ENCODE results near the gene DIP2C. TPM values are rescaled to one million over a fixed set of nuclear protein-coding genes. Genes with fewer than 3 reads are reported as not detected.

DIP2C gene
- polyA plus RNA-seq, 4 donors, result 3.1 to 13.3 (median 4.7) TPM

GRCh38 chr10:565146-565545 lies 124.3 kb downstream of the DIP2C start:
- no peak for DNase-seq
- 84 to 91% (median 91%) methylated on average over 5 of the region's 5 CpGs for WGBS, 3 donors
- Histone ChIP-seq H3K27ac (ENCODE audit: low read depth in 1 of 3, low read length in 2 of 3) (no peak overlapping the region), H3K4me3 (ENCODE audit: low read depth in 1 of 3, low read length in 3 of 3) (no peak overlapping the region), H3K27me3 (ENCODE audit: control insufficient read depth in 3 of 3, insufficient read depth in 3 of 3, low read length in 3 of 3) (no peaks in the 10 kb centered on the region), H3K4me1 (ENCODE audit: control insufficient read depth in 3 of 3, insufficient read depth in 2 of 3, low read depth in 1 of 3, low read length in 2 of 3) (peaks cover 0 to 15% (median 0%) of the 10 kb centered on the region in 3 donors), H3K36me3 (ENCODE audit: control insufficient read depth in 3 of 3, insufficient read depth in 2 of 3, low read depth in 1 of 3, low read length in 3 of 3) (peaks cover 0 to 7% (median 0%) of the 10 kb centered on the region in 3 donors), H3K9me3 (ENCODE audit: control insufficient read depth in 2 of 2, insufficient read depth in 1 of 2, low read depth in 1 of 2, low read length in 1 of 2) (peaks cover 0 to 20% of the 10 kb centered on the region in 2 donors)
- FAIRE-seq, result no peak

GRCh38 chr10:563827-564226 lies 125.6 kb downstream of the DIP2C start:
- FAIRE-seq, result no peak
- Histone ChIP-seq H3K27me3 (ENCODE audit: control insufficient read depth in 3 of 3, insufficient read depth in 3 of 3, low read length in 3 of 3) (no peaks in the 10 kb centered on the region), H3K4me3 (ENCODE audit: low read depth in 1 of 3, low read length in 3 of 3) (no peak overlapping the region), H3K36me3 (ENCODE audit: control insufficient read depth in 3 of 3, insufficient read depth in 2 of 3, low read depth in 1 of 3, low read length in 3 of 3) (peaks cover 0 to 3% (median 0%) of the 10 kb centered on the region in 3 donors), H3K27ac (ENCODE audit: low read depth in 1 of 3, low read length in 2 of 3) (no peak overlapping the region), H3K4me1 (ENCODE audit: control insufficient read depth in 3 of 3, insufficient read depth in 2 of 3, low read depth in 1 of 3, low read length in 2 of 3) (peaks cover 0 to 23% (median 0%) of the 10 kb centered on the region in 3 donors), H3K9me3 (ENCODE audit: control insufficient read depth in 2 of 2, insufficient read depth in 1 of 2, low read depth in 1 of 2, low read length in 1 of 2) (peaks cover 0 to 13% of the 10 kb centered on the region in 2 donors)
- 85 to 94% (median 93%) methylated on average over 5 of the region's 5 CpGs for WGBS, 3 donors
- no peak for DNase-seq

- WGBS, 3 donors, result 84 to 91% (median 88%) methylated on average over 4 of the region's 4 CpGs
Measured at GRCh38 chr10:562142-562541, 127.3 kb downstream of the DIP2C start.

GRCh38 chr10:561721-562120 lies 127.7 kb downstream of the DIP2C start:
- no peak overlapping the region for H3K27ac ChIP-seq (ENCODE audit: low read depth in 1 of 3, low read length in 2 of 3)
- peaks cover 0 to 6% (median 0%) of the 10 kb centered on the region in 3 donors for H3K36me3 ChIP-seq (ENCODE audit: control insufficient read depth in 3 of 3, insufficient read depth in 2 of 3, low read depth in 1 of 3, low read length in 3 of 3)
- DNase-seq (no peak), FAIRE-seq (no peak)
- H3K4me1 ChIP-seq (ENCODE audit: control insufficient read depth in 3 of 3, insufficient read depth in 2 of 3, low read depth in 1 of 3, low read length in 2 of 3), result peaks cover 0 to 20% (median 0%) of the 10 kb centered on the region in 3 donors
- H3K9me3 ChIP-seq (ENCODE audit: control insufficient read depth in 2 of 2, insufficient read depth in 1 of 2, low read depth in 1 of 2, low read length in 1 of 2), result peaks cover 0 to 13% of the 10 kb centered on the region in 2 donors
- H3K4me3 ChIP-seq (ENCODE audit: low read depth in 1 of 3, low read length in 3 of 3), result no peak overlapping the region
- H3K27me3 ChIP-seq (ENCODE audit: control insufficient read depth in 3 of 3, insufficient read depth in 3 of 3, low read length in 3 of 3), result no peaks in the 10 kb centered on the region
- 83 to 87% (median 85%) methylated on average over 12 of the region's 12 CpGs for WGBS, 3 donors

More at GRCh38 chr10:562142-562541, 127.3 kb downstream of the DIP2C start:
- Histone ChIP-seq H3K36me3 (ENCODE audit: control insufficient read depth in 3 of 3, insufficient read depth in 2 of 3, low read depth in 1 of 3, low read length in 3 of 3) (peaks cover 0 to 4% (median 0%) of the 10 kb centered on the region in 3 donors), H3K27me3 (ENCODE audit: control insufficient read depth in 3 of 3, insufficient read depth in 3 of 3, low read length in 3 of 3) (no peaks in the 10 kb centered on the region), H3K4me3 (ENCODE audit: low read depth in 1 of 3, low read length in 3 of 3) (no peak overlapping the region), H3K27ac (ENCODE audit: low read depth in 1 of 3, low read length in 2 of 3) (no peak overlapping the region), H3K4me1 (ENCODE audit: control insufficient read depth in 3 of 3, insufficient read depth in 2 of 3, low read depth in 1 of 3, low read length in 2 of 3) (peaks cover 0 to 23% (median 0%) of the 10 kb centered on the region in 3 donors), H3K9me3 (ENCODE audit: control insufficient read depth in 2 of 2, insufficient read depth in 1 of 2, low read depth in 1 of 2, low read length in 1 of 2) (peaks cover 0 to 13% of the 10 kb centered on the region in 2 donors)
- no peak for DNase-seq
- no peak for FAIRE-seq

GRCh38 chr10:560314-560992 lies 129.0 kb downstream of the DIP2C start:
- no peaks in the 10 kb centered on the region for H3K27me3 ChIP-seq (ENCODE audit: control insufficient read depth in 3 of 3, insufficient read depth in 3 of 3, low read length in 3 of 3)
- peaks cover 0 to 13% of the 10 kb centered on the region in 2 donors for H3K9me3 ChIP-seq (ENCODE audit: control insufficient read depth in 2 of 2, insufficient read depth in 1 of 2, low read depth in 1 of 2, low read length in 1 of 2)
- peaks cover 0 to 7% (median 0%) of the 10 kb centered on the region in 3 donors for H3K36me3 ChIP-seq (ENCODE audit: control insufficient read depth in 3 of 3, insufficient read depth in 2 of 3, low read depth in 1 of 3, low read length in 3 of 3)
- H3K4me1 ChIP-seq (ENCODE audit: control insufficient read depth in 3 of 3, insufficient read depth in 2 of 3, low read depth in 1 of 3, low read length in 2 of 3), result peaks cover 0 to 8% (median 0%) of the 10 kb centered on the region in 3 donors
- FAIRE-seq (no peak), DNase-seq (peak; percentile 19 to 52)
- no peak overlapping the region for H3K27ac ChIP-seq (ENCODE audit: low read depth in 1 of 3, low read length in 2 of 3)
- WGBS, 3 donors, result 40 to 78% (median 49%) methylated on average over 11 of the region's 11 CpGs
- H3K4me3 ChIP-seq (ENCODE audit: low read depth in 1 of 3, low read length in 3 of 3), result no peak overlapping the region

GRCh38 chr10:559767-560047 lies 129.8 kb downstream of the DIP2C start:
- FAIRE-seq (no peak), DNase-seq (no peak)
- Histone ChIP-seq H3K27me3 (ENCODE audit: control insufficient read depth in 3 of 3, insufficient read depth in 3 of 3, low read length in 3 of 3) (no peaks in the 10 kb centered on the region), H3K27ac (ENCODE audit: low read depth in 1 of 3, low read length in 2 of 3) (no peak overlapping the region), H3K9me3 (ENCODE audit: control insufficient read depth in 2 of 2, insufficient read depth in 1 of 2, low read depth in 1 of 2, low read length in 1 of 2) (peaks cover 0 to 10% of the 10 kb centered on the region in 2 donors), H3K36me3 (ENCODE audit: control insufficient read depth in 3 of 3, insufficient read depth in 2 of 3, low read depth in 1 of 3, low read length in 3 of 3) (peaks cover 0 to 7% (median 0%) of the 10 kb centered on the region in 3 donors), H3K4me1 (ENCODE audit: control insufficient read depth in 3 of 3, insufficient read depth in 2 of 3, low read depth in 1 of 3, low read length in 2 of 3) (peaks cover 0 to 8% (median 0%) of the 10 kb centered on the region in 3 donors), H3K4me3 (ENCODE audit: low read depth in 1 of 3, low read length in 3 of 3) (no peak overlapping the region)
- WGBS, 3 donors, result 45 to 62% (median 55%) methylated on average over 7 to 8 of the region's 8 CpGs

GRCh38 chr10:558891-559766 lies 130.3 kb downstream of the DIP2C start:
- H3K4me1 ChIP-seq (ENCODE audit: control insufficient read depth in 3 of 3, insufficient read depth in 2 of 3, low read depth in 1 of 3, low read length in 2 of 3), result peaks cover 0 to 8% (median 0%) of the 10 kb centered on the region in 3 donors
- no peak overlapping the region for H3K4me3 ChIP-seq (ENCODE audit: low read depth in 1 of 3, low read length in 3 of 3)
- 76 to 85% (median 84%) methylated on average over 19 of the region's 19 CpGs for WGBS, 3 donors
- DNase-seq, result no peak
- H3K9me3 ChIP-seq (ENCODE audit: control insufficient read depth in 2 of 2, insufficient read depth in 1 of 2, low read depth in 1 of 2, low read length in 1 of 2), result peaks cover 0 to 5% of the 10 kb centered on the region in 2 donors
- FAIRE-seq, result no peak
- H3K27me3 ChIP-seq (ENCODE audit: control insufficient read depth in 3 of 3, insufficient read depth in 3 of 3, low read length in 3 of 3), result no peaks in the 10 kb centered on the region
- H3K36me3 ChIP-seq (ENCODE audit: control insufficient read depth in 3 of 3, insufficient read depth in 2 of 3, low read depth in 1 of 3, low read length in 3 of 3), result peaks cover 0 to 4% (median 0%) of the 10 kb centered on the region in 3 donors
- H3K27ac ChIP-seq (ENCODE audit: low read depth in 1 of 3, low read length in 2 of 3), result no peak overlapping the region

- H3K27ac ChIP-seq (ENCODE audit: low read depth in 1 of 3, low read length in 2 of 3), result no peak overlapping the region
- no peaks in the 10 kb centered on the region for H3K27me3 ChIP-seq (ENCODE audit: control insufficient read depth in 3 of 3, insufficient read depth in 3 of 3, low read length in 3 of 3)
- 82 to 85% (median 84%) methylated on average over 17 of the region's 17 CpGs for WGBS, 3 donors
- peaks cover 0 to 8% (median 0%) of the 10 kb centered on the region in 3 donors for H3K4me1 ChIP-seq (ENCODE audit: control insufficient read depth in 3 of 3, insufficient read depth in 2 of 3, low read depth in 1 of 3, low read length in 2 of 3)
- no peak overlapping the region for H3K4me3 ChIP-seq (ENCODE audit: low read depth in 1 of 3, low read length in 3 of 3)
- H3K36me3 ChIP-seq (ENCODE audit: control insufficient read depth in 3 of 3, insufficient read depth in 2 of 3, low read depth in 1 of 3, low read length in 3 of 3), result peaks cover 0 to 4% (median 0%) of the 10 kb centered on the region in 3 donors
- no peaks in the 10 kb centered on the region for H3K9me3 ChIP-seq (ENCODE audit: control insufficient read depth in 2 of 2, insufficient read depth in 1 of 2, low read depth in 1 of 2, low read length in 1 of 2)
- FAIRE-seq (no peak), DNase-seq (no peak)
Measured at GRCh38 chr10:558364-558763, 131.1 kb downstream of the DIP2C start.

Measured in small intestine (tissue), 7 donors.